HG03196 (cell line): Measurements from ENCODE around the gene LRRC7.

Source experiments
- ATAC-seq: cut with Tn5 transposase; IDR thresholded peaks from one replicate; pipeline ENCODE4 v1.9.1; 2021; ENCODE audit not compliant: unreplicated experiment

Gene LRRC7

GRCh38 chr1:70153739-70154138 lies 586.0 kb downstream of the LRRC7 start:
- ATAC-seq: no peak

DNA sequence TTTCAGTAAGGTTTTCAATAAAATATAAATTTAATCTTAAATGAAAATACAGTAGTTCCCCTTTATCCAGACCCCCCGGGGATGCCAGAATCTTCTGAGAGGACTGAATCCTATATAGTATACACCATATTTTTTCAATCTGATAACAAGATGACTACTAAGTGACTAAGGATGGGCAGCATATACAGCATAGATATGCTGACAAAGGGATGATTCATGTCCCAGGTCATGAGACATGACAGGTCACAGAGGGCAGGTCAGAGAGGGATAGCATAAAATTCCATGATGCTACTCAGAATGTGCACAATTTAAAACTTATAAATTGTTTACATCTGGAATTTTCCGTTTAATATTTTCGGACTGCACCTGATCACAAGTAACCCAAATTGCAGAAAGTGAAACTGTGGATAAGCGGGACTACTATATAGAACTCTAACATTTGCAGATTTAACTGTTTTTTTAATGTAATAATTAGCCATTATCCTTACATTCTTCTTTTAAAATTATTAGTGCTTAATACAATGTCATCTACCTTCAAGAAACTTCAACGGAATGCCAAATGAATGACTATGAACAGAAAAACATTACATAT lies 588.9 kb downstream of the LRRC7 start:
- ATAC-seq: no peak

GRCh38 chr1:70164350-70164749 lies 596.6 kb downstream of the LRRC7 start:
- ATAC-seq: no peak

DNA sequence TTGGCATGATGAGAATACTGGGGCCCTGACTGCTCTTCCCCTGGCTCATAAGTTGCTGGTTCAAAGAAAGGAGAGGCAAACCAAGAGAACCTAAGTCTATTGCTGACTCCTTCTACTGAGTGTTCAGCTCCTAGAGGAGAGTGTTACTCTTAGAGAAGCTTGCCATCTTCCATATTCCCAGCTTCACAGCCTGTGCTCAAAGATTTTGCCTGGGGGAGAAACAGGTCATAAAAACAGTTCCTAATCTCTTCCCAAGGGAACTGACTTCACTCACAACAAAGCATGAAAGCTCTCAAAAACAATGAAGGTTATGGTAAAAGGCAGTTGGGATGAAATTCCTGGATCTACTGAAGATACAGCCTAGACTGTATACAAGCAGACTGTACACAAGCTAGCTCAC lies 600.6 kb downstream of the LRRC7 start:
- no peak for ATAC-seq

DNA sequence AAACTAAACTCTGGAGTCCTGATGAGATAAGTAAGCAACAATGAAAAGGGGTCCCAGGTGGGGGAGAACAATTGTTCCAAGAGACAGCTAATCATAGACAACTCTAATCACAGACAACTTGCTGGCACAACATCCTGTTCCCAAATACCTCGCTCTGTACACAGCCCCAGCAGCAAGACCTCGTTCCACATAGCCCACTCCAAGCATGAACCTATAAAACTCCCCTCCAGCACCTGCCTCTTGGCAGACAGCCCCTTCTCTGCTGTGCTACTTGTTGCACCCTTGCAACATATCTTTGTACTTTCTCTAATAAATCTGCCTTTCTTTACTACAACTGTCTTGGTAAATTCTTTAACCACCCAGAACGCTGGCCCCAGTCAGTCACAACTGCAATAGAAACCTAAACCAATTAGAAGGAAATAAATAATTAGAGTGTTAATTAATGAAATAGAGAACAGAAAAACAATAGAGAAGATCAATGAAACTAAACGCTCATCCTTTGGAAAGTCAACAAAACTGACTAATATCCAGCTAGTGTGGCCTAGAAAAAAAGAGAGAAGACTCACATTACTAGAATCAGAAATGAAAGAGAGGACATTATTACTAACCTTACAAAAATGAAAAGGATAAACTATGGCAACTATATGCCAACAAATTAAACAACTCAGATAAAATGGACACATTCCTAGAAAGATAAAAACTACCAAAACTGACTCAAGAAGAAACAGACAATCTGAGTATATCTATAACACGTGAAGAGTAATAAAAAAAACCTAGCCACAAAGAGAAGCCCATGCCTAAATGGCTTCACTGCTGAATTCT lies 601.5 kb downstream of the LRRC7 start:
- no peak for ATAC-seq

DNA sequence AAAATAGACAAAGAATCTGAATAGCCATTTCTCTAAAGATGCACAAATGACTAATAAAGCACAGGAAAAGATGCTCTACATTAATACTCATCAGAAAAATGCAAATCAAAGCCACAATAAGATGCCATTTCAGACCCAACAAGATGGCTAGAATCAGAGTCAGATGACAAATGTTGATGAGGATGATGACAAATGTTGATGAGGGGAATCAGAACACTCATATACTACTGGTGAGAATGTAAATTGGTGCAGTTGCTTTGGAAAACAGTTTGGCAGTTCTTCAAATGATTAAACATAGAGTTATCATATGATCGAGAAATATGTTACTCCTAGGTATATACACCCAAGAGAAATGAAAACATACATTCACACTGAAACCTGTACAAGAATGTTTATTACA lies 603.8 kb downstream of the LRRC7 start:
- no peak for ATAC-seq
